ENCODE measurements around the gene SLC7A6OS. TPM values are rescaled to one million over a fixed set of nuclear protein-coding genes. Genes with fewer than 3 reads are reported as not detected.

The SLC7A6OS gene
- total RNA-seq, 2 donors from 2014 or later = 15.2 to 16.6 TPM

GRCh38 chr16:68356919-68357286, 46.2 kb upstream of the SLC7A6OS start:
- Histone ChIP-seq H3K9me3 (no peaks in the 10 kb centered on the region), H3K9ac (ENCODE audit: low read depth in 2 of 2, low read length in 2 of 2) (peak overlapping the region in 1 of 2 donors; percentile 15), H3K4me1 (no peaks in the 10 kb centered on the region), H3K4me3 (no peak overlapping the region), H3K36me3 (no peaks in the 10 kb centered on the region), H3K27ac (no peak overlapping the region), H3K27me3 (no peaks in the 10 kb centered on the region)
- intact Hi-C loops (cut with DNase I) = no loop called here
- TF ChIP-seq CTCF (IDR thresholded peaks at IDR 0.05) = no peak
- DNase-seq = no peak

GRCh38 chr16:68356249-68356918, 45.6 kb upstream of the SLC7A6OS start:
- H3K36me3 ChIP-seq = no peaks in the 10 kb centered on the region

GRCh38 chr16:68355447-68356248, 44.9 kb upstream of the SLC7A6OS start:
- Histone ChIP-seq H3K36me3 (no peaks in the 10 kb centered on the region), H3K9me3 (no peaks in the 10 kb centered on the region), H3K4me1 (peaks cover 5% of the 10 kb centered on the region), H3K27me3 (no peaks in the 10 kb centered on the region), H3K4me3 (no peak overlapping the region), H3K9ac (ENCODE audit: low read depth in 2 of 2, low read length in 2 of 2) (peak overlapping the region in 1 of 2 donors; percentile 5), H3K27ac (no peak overlapping the region)
- intact Hi-C loops (cut with DNase I) = no loop called here
- no peak for TF ChIP-seq CTCF (IDR thresholded peaks at IDR 0.05)
- no peak for DNase-seq

More at GRCh38 chr16:68356249-68356918, 45.6 kb upstream of the SLC7A6OS start:
- intact Hi-C loops (cut with DNase I) = no loop called here
- Histone ChIP-seq H3K27ac (no peak overlapping the region), H3K9me3 (no peaks in the 10 kb centered on the region), H3K4me3 (no peak overlapping the region), H3K27me3 (no peaks in the 10 kb centered on the region), H3K9ac (ENCODE audit: low read depth in 2 of 2, low read length in 2 of 2) (peak overlapping the region in 1 of 2 donors; percentile 15), H3K4me1 (peaks cover 3% of the 10 kb centered on the region)
- TF ChIP-seq CTCF (IDR thresholded peaks at IDR 0.05) = no peak
- DNase-seq = peak; percentile 45

- Histone ChIP-seq H3K9ac (ENCODE audit: low read depth in 2 of 2, low read length in 2 of 2) (no peak overlapping the region), H3K27me3 (no peaks in the 10 kb centered on the region), H3K27ac (no peak overlapping the region), H3K4me3 (no peak overlapping the region), H3K36me3 (no peaks in the 10 kb centered on the region), H3K4me1 (peaks cover 5% of the 10 kb centered on the region), H3K9me3 (no peaks in the 10 kb centered on the region)
- intact Hi-C loops (cut with DNase I) = no loop called here
- no peak for TF ChIP-seq CTCF (IDR thresholded peaks at IDR 0.05)
- DNase-seq = no peak
Observed at GRCh38 chr16:68354816-68355215, 44.1 kb upstream of the SLC7A6OS start.

- no peak for DNase-seq
- Histone ChIP-seq H3K27me3 (no peaks in the 10 kb centered on the region), H3K9ac (ENCODE audit: low read depth in 2 of 2, low read length in 2 of 2) (no peak overlapping the region), H3K36me3 (peaks cover 1% of the 10 kb centered on the region), H3K4me3 (no peak overlapping the region), H3K4me1 (peaks cover 5% of the 10 kb centered on the region), H3K9me3 (no peaks in the 10 kb centered on the region), H3K27ac (no peak overlapping the region)
- no peak for TF ChIP-seq CTCF (IDR thresholded peaks at IDR 0.05)
- intact Hi-C loops (cut with DNase I) = no loop called here
Observed at GRCh38 chr16:68353366-68353765, 42.6 kb upstream of the SLC7A6OS start.

Data from colonic mucosa (tissue), 4 donors.